ENCODE data around the gene SNX1.

GRCh38 chr15:64121614-64122013 lies 25.8 kb downstream of the SNX1 start:
- no peak for TF ChIP-seq EZH2phosphoT487 (IDR thresholded peaks at IDR 0.05; ENCODE audit: insufficient read depth, low read depth)
- no peak for TF ChIP-seq EZH2 (IDR thresholded peaks at IDR 0.05; ENCODE audit: insufficient read depth, poor library complexity, severe bottlenecking)
